ENCODE results near the gene GLI1. TPM values are rescaled to one million over a fixed set of nuclear protein-coding genes. Genes with fewer than 3 reads are reported as not detected.

The GLI1 gene
- total and polyA plus RNA-seq, 2 of the 13 experiments (the other 11 are each of a cell fraction or from before 2014, with no cell fraction given) = 0.09 to 0.20 TPM

DNA sequence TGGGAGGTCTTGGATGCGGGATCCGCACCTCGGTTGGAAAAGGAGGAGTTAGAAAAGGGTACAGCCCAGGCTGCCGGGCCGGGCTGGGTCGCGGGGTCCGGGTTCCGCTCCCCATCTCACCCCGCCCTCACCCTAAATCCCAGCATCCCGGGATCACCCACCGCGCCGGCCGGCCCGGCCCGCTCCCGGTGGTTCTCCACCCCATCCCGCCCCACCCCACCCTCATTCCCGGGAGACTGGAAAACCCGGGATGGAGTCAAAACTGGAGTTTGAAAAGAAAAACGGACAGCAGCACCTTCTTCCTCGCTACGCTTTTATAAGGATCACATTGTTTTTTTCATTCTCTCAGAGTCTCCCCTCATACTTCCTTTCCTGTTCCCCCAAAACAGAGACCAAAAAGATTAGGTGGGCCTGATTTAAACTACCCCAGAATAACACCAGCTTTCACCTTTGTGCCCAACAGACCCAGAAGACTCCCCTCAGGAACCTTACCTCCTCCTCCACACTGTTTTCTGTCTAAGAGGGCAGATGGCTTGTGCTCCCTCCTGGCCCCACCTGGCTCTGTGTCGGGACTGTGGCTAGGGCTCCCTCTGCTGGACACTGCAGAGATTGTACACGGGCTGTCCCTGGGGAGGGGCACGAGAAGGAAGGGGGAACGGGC lies 2.8 kb downstream of the GLI1 start (continued):
- TF ChIP-seq MED1 (CRISPR knock-in tag; IDR thresholded peaks at IDR 0.05) (no peak), ZNF7 (CRISPR knock-in tag; IDR thresholded peaks at IDR 0.05) (no peak), TOPORS (CRISPR knock-in tag; IDR thresholded peaks at IDR 0.05) (no peak), PCBP1 (IDR thresholded peaks at IDR 0.05; ENCODE audit: borderline replicate concordance, low read depth, low read length) (0 out of 2 replicates have a peak, but pooled peaks have one; percentile 51), SKI (IDR thresholded peaks at IDR 0.05; ENCODE audit: partially characterized antibody) (peak; percentile 23), PHB2 (IDR thresholded peaks at IDR 0.05; ENCODE audit: partially characterized antibody) (no peak), ZNF530 (CRISPR knock-in tag; IDR thresholded peaks at IDR 0.05; ENCODE audit: low read depth) (no peak), DPF2 (CRISPR knock-in tag; IDR thresholded peaks at IDR 0.05; ENCODE audit: borderline replicate concordance, low read depth) (no peak), GATAD2A (CRISPR knock-in tag; IDR thresholded peaks at IDR 0.05) (peak; percentile 63), ZNF891 (CRISPR knock-in tag; IDR thresholded peaks at IDR 0.05) (no peak), CEBPG (CRISPR knock-in tag; IDR thresholded peaks at IDR 0.05) (0 out of 2 replicates have a peak, but pooled peaks have one; percentile 7), ATAD3A (CRISPR knock-in tag; IDR thresholded peaks at IDR 0.05) (no peak), ZNF543 (CRISPR knock-in tag; IDR thresholded peaks at IDR 0.05) (no peak), ZNF12 (CRISPR knock-in tag; IDR thresholded peaks at IDR 0.05) (no peak), PHF21A (CRISPR knock-in tag; IDR thresholded peaks at IDR 0.05) (0 out of 2 replicates have a peak, but pooled peaks have one; percentile 21), ZFP82 (CRISPR knock-in tag; IDR thresholded peaks at IDR 0.05; ENCODE audit: borderline replicate concordance) (no peak), MXI1 (IDR thresholded peaks at IDR 0.05; ENCODE audit: borderline replicate concordance, low read depth, low read length) (peak; percentile 44; the same call in 1 of the 3 replicates), MTA3 (CRISPR knock-in tag; IDR thresholded peaks at IDR 0.05) (no peak), ATRX (CRISPR knock-in tag; IDR thresholded peaks at IDR 0.05; ENCODE audit: borderline replicate concordance) (no peak), TP53 (CRISPR knock-in tag; conservative IDR thresholded peaks at IDR 0.05) (no peak)
- TF ChIP-seq, protein P1, sequence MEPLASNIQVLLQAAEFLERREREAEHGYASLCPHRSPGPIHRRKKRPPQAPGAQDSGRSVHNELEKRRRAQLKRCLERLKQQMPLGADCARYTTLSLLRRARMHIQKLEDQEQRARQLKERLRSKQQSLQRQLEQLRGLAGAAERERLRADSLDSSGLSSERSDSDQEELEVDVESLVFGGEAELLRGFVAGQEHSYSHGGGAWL (CRISPR knock-in tag; IDR thresholded peaks at IDR 0.05) = no peak
- TF ChIP-seq, protein P2, sequence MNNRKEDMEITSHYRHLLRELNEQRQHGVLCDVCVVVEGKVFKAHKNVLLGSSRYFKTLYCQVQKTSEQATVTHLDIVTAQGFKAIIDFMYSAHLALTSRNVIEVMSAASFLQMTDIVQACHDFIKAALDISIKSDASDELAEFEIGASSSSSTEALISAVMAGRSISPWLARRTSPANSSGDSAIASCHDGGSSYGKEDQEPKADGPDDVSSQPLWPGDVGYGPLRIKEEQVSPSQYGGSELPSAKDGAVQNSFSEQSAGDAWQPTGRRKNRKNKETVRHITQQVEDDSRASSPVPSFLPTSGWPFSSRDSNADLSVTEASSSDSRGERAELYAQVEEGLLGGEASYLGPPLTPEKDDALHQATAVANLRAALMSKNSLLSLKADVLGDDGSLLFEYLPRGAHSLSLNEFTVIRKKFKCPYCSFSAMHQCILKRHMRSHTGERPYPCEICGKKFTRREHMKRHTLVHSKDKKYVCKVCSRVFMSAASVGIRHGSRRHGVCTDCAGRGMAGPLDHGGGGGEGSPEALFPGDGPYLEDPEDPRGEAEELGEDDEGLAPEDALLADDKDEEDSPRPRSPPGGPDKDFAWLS (CRISPR knock-in tag; IDR thresholded peaks at IDR 0.05; ENCODE audit: borderline replicate concordance) = no peak
- TF ChIP-seq, protein P3, sequence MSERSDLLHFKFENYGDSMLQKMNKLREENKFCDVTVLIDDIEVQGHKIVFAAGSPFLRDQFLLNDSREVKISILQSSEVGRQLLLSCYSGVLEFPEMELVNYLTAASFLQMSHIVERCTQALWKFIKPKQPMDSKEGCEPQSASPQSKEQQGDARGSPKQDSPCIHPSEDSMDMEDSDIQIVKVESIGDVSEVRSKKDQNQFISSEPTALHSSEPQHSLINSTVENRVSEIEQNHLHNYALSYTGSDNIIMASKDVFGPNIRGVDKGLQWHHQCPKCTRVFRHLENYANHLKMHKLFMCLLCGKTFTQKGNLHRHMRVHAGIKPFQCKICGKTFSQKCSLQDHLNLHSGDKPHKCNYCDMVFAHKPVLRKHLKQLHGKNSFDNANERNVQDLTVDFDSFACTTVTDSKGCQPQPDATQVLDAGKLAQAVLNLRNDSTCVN (CRISPR knock-in tag; IDR thresholded peaks at IDR 0.05; ENCODE audit: borderline replicate concordance) = 0 out of 2 replicates have a peak, but pooled peaks have one; percentile 31
- TF ChIP-seq, protein P4, sequence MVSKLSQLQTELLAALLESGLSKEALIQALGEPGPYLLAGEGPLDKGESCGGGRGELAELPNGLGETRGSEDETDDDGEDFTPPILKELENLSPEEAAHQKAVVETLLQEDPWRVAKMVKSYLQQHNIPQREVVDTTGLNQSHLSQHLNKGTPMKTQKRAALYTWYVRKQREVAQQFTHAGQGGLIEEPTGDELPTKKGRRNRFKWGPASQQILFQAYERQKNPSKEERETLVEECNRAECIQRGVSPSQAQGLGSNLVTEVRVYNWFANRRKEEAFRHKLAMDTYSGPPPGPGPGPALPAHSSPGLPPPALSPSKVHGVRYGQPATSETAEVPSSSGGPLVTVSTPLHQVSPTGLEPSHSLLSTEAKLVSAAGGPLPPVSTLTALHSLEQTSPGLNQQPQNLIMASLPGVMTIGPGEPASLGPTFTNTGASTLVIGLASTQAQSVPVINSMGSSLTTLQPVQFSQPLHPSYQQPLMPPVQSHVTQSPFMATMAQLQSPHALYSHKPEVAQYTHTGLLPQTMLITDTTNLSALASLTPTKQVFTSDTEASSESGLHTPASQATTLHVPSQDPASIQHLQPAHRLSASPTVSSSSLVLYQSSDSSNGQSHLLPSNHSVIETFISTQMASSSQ (IDR thresholded peaks at IDR 0.05; ENCODE audit: low read depth) = no peak
- TF ChIP-seq, protein P4 (CRISPR knock-in tag; IDR thresholded peaks at IDR 0.05; ENCODE audit: borderline replicate concordance) = no peak

Data from HepG2 (cell line).